Right lobe of liver (tissue), 4 donors: ENCODE results near the gene MYO1D.

ENCODE experiments used
- POLR2A ChIP-seq: fragments of 450-650 bp; IDR thresholded peaks from one replicate; pipeline ENCODE4 v1.6.1; 2017; ENCODE audit warnings: antibody characterized with exemption, mild to moderate bottlenecking
- TF ChIP-seq, protein P1 (sequence below), 4 donors: fragments of 200-600 bp in 3 of 4; fragments of 450-650 bp in 1 of 4; IDR thresholded peaks; one replicate each; pipeline versions ENCODE4 v1.5.1 to v1.8.0; 2016 to 2022; ENCODE audit warnings: antibody characterized with exemption in 4 of 4, mild to moderate bottlenecking in 2 of 4
- donor health status: DM: no; HTN: no; CAD: no.
- donor health status: DM: no; HTN: no; CAD: no.
- donor health status: DM: no; HTN: yes; CAD: no.

GRCh38 chr17:32541640-32542039 is 335.3 kb downstream of the MYO1D start:
- TF ChIP-seq, protein P1, sequence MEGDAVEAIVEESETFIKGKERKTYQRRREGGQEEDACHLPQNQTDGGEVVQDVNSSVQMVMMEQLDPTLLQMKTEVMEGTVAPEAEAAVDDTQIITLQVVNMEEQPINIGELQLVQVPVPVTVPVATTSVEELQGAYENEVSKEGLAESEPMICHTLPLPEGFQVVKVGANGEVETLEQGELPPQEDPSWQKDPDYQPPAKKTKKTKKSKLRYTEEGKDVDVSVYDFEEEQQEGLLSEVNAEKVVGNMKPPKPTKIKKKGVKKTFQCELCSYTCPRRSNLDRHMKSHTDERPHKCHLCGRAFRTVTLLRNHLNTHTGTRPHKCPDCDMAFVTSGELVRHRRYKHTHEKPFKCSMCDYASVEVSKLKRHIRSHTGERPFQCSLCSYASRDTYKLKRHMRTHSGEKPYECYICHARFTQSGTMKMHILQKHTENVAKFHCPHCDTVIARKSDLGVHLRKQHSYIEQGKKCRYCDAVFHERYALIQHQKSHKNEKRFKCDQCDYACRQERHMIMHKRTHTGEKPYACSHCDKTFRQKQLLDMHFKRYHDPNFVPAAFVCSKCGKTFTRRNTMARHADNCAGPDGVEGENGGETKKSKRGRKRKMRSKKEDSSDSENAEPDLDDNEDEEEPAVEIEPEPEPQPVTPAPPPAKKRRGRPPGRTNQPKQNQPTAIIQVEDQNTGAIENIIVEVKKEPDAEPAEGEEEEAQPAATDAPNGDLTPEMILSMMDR (IDR thresholded peaks at IDR 0.05): no peak
- no peak for TF ChIP-seq POLR2A
